Measurements from ENCODE around the gene RNF169.

Gene RNF169

DNA sequence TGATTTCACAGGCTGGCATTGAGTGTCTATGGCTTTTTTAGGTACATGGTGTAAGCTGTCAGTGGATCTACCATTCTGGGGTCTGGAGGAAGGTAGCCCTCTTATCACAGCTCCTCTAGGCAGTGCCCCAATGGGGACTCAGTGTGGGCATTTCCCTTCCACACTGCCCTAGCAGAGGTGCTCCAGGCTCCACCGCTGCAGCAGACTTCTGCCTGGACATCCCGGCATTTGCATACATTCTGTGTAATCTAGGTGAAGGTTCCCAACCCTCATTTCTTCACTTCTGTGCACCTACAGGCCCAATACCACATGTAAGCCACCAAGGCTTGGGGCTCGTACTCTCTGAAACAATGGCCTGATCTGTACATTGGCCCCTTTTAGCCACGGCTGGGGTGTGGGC, 78.3 kb downstream of the RNF169 start:
- no peak for DNase-seq

DNA sequence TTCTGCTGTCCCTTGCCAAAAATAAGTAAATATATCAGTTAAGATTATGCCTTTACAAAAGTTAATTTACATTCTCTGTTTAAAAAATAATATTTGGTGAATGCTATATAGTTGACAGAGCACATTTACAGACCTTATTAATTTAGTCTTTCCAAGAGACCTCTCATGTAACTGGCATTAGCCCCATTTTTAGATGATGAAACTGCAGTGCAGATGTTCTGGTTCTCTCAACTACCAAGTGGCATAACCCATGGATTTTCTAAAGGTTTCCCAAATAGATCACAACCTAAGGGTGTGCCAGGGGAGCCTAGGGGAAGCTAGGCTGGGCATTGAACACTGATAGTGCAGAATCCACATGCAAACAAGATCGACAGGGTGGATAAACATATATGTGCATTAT, 88.5 kb downstream of the RNF169 start:
- DNase-seq = no peak

DNA sequence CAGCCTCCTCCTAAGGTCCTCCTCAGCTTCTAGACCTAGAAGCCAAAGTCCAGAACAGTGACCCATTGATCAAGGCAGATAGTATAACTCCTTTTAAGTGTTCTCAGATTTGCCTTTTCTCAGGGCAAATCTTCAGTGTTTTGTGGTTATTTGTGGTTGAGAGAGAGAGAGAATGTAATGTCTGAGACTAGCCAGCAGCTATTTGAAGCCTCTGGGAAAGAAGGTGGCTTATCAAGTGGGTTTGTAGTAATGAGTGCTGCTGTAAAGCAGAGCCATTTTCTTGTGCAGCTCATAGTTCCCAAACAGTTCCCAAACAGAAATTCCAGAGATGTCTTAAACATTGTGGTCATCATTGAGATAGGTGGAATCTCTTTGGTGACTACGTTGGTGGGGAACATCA, 89.5 kb downstream of the RNF169 start:
- no peak for DNase-seq

DNA sequence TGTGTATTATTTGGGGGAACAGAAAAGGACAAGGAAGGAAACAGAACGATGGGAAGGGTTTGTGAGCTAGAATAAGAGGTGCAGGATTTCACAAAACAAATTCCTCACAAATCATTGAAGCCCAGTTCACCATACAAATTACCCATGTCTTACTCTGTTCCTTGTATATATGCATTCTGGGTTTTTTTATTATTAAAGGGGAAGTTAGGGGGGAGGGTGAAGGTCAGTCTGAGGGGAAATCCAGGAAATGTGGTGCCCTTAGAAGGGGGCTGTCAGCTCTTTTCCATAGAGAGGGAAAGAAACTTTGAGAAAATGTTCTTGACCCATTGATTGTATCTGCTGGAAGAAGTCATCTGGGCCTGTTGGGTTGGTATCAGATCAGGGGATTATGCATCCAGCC, 90.8 kb downstream of the RNF169 start:
- DNase-seq = no peak

DNA sequence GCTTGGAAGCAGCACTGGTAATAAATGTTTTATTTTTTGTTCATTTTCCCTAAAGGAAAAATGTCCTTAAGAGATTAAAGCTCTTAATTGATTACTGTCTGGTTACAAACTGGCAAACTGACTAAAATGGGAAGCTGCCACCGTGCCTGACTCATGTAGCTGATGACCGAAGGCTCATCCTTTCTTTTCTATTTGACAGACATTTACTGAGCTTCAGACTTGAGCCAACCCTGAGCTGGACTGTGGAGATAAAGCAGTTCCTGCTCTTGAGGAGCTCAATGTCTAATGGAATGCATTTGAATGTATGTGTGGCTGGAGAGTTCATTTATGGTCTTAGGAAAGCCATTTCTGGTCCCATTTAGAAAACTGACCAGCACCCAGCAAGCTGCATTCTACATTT, 91.3 kb downstream of the RNF169 start:
- no peak for DNase-seq

DNA sequence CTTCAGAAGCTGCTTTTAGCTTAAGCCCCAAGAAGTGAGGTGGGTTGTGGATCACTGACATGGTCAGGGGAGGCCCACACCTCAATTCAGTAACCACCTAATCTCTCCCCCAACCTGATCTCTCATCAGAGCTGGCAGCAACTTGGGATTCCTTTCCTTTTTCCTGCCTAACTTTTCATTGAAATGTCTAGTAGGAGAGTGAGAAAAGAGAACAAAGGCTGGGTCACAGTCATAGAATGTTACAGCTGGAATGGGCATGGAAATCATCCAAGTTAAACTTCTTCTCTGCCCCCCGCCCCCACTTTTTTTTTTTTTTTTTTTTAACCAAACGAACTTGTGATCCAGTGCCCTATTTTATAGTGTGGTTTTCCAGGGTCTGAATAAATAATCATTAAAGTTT, 91.8 kb downstream of the RNF169 start:
- DNase-seq = no peak

DNA sequence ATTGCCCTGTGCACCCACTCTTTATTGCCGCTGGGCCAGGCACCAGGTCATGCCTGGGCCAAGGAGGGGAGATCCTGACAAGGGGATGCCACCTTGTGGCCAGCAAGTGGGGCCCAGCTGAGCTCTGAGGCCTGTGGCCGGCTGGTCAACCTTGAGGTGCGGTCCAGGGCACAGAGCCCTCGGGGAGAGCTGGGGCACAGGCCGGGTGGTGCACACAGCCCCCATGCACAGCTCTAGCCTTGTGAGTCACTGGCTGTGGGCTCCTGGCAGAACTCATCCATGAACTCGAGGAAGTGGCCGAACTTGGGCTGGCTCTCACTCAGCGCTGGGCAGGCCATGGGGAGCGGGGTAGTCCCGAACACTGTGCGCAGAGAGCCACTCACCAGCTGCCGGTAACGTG, 94.3 kb downstream of the RNF169 start:
- no peak for DNase-seq

DNA sequence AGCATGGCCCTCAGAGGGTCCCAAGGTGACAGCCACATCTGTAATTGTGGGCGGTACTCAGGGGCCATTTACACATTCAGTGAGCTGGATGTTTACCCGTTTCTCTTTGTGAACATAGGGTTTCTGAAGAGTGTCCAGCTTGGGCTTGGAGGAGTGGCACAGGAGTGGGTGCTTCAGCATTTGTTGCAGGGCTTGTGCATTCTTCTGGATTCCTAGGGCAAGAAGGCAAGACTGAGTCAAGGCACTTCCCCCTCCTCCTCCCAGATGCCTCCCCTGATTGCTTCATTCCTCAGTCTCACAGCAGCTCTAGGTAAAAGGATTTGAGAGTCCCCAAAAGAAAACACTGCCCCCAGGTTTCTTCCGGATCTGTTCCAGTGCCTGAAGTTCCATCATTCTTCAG, 95.4 kb downstream of the RNF169 start:
- DNase-seq = no peak

DNA sequence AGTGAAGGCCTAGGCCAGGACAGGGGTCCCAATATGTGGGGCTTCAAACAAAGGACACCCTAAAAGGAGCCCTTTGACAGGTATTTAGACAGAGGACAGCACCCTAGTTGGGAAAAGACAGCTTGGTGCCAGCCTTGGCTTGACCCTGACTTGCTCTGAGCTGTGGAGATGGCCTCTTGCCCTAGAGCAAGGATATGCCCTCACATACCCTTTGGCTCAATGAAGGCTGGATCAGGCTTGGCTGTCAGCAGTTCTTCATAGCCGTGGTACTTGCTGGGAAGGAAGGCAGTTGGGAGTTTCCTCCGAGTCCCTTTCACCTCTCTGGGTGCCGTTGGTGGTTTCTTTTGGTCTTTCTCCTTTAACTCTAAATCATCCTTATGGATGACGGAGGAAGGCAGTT, 96.2 kb downstream of the RNF169 start:
- DNase-seq = no peak

DNA sequence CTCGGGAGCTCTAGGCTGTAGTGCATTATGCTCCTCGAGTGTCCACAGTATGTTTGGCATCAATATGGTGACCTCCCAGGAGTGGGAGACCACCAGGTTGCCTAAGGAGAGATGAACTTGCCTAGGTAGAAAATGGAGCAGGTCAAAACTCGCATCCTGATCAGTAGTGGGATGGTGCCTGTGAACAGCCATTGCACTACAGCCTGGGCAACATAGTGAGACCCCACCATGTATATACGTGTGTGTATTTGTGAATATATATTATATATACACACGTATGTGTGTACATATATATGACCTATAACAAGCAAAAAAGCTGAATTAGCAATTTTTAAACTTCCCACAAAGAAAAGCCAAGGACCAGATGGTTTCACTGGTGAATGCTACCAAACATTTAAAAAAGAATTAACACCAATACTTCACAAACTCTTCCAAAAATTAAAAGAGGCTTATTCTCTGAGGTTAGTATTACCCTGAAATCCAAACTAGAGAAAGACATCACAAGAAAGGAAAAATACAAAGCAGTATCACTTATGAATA, 97.4 kb downstream of the RNF169 start:
- no peak for DNase-seq

DNA sequence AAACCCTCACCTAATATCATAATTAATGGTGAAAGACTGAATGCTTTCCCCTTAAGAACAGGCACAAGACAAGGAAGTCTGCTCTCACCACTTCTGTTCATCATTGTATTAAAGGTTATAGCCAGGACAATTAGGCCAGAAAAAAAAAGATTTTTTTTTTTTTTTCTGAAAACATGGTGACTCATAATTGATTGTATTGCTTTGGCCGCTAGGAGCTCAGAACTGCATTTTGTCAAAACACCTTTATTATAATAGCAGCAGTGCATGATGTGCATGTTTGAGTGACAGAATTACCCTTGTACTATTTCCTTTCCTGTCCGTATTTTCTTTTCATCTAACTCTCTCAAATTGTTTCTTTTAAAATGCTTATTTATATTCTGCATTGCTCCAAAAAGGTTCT, 98.1 kb downstream of the RNF169 start:
- no peak for DNase-seq

DNA sequence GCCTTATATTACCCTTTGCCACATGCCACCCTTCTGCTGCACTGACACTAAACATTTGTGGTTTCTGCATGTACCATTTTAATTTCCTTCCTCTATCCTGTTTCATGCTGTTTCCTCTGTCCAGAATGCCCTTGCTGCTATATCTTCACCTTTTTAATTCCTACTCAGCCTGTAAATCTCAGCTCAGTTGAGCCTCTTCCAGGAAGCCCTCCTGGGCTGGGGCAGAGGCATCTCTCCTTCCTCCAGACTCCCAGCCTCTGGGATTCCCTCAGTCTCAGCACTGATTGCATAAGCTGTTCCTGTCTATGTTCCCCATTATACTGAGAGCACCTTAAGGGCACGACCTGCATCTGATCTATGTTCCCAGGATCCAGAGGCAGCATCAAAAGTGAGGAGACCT, 98.7 kb downstream of the RNF169 start:
- DNase-seq = no peak

DNA sequence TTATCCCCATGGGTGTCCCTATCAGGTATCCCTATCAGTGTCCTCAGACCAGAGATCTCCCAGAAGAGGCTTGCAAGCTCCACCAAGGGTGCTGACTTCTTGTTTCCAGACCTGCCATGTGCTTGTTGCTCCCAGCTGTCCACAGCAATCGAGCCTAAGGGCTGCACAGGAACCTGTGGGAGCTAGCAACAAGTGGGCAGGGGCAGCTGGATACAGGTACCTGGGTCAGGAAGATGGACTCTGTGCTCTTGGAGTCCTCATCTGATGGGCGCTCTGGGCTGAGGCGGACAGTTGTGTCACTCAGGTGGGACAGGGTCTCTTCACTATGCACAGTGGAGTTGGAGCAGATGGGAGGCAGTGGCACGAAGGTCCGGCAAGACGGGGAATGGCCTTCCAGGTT, 99.2 kb downstream of the RNF169 start:
- no peak for DNase-seq

DNA sequence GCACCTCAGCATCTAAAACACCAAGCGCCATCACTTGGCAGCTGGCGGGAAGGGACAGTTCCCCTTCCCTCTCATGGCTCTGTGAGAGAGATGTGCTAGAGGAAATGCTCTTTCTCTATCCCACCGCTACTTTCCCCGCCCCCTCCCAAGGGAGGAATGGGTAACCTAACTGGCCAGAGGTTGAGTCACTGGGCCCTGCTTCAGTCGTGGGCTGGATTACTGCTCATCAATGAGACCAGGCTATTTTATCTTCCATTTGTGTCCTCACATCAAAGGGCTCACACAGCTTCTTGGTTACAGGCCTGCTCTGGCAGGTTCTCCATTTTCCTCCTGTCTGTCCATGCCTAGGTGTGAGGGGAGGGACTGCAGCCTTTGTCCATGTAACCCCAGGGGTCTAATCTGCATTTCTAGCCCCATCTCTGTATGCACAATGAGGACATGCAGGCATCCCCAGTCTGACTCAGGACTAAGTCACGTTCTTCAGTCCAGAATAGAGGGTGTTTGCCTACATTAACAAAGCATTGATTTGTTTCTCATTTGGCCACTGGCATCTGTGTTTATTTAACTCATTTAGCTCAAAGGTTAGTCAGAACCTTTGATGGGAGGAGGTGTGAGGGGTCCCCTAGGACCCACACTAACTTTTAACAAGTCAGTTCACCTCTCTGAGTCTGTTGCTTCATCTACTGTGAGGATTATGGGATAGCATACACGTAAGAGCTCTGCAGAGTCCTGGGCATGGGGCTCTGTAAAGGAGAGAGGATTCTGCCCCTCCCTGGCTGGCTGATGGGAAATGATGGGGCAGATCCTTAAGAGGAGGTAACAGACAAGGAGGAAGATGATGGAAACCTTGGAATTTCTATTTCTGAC, 101.1 kb downstream of the RNF169 start:
- DNase-seq = no peak

DNA sequence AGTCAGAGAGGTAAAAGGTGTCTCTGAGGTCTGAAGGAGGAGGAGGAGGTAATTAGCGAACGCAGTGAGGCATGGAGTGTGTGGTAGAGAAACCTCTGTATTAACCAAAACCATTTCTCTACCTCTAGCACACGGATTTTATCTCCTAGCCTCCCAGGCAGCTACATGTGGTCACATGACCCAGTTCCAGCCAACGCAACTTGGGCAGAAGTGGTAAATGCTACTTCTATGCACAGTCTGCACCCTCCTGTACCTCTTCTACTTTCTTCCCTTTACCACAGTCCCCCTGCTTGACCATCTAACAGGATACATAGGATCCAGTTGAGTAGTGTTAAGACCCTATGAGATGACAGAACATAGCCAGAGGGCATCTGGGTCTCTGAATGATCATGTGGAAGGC, 104.6 kb downstream of the RNF169 start:
- DNase-seq = no peak

DNA sequence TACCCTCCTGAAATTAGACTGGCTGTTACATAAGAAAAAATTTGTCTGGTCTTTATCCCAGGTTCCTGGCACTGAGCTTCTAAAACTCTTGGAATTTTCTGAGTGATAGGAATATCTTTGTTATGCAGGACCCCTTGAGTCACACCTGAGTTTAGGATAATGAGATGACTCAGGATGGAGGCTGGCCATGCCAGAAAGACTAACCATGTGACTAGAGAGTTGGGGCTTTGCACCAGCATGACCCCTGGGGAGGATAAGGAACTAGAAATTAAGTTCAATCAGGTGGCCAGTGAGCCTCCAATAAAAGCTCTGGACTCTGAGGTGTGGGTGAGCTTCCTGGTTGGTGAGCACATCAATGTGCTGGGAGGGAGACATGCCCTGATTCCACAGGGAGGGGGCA, 112.1 kb downstream of the RNF169 start:
- no peak for DNase-seq

DNA sequence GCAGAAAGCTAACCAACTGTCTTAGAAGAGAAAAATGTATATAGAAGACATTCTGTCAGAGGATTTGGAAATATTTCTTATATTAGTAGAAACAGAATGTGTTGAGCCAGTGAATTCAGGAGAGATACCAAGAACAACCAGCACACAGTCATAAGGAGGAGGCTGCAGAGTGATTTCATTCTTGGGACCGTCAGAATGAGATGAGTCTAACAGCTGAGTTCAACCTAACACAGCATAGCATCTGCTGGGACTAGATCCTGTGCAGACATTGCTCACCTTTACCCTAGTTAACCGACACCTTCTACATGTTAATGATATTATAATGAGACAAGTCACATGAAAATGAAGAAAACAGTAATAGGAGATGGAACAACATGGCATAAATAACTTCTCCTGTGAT, 114.8 kb downstream of the RNF169 start:
- DNase-seq = no peak

DNA sequence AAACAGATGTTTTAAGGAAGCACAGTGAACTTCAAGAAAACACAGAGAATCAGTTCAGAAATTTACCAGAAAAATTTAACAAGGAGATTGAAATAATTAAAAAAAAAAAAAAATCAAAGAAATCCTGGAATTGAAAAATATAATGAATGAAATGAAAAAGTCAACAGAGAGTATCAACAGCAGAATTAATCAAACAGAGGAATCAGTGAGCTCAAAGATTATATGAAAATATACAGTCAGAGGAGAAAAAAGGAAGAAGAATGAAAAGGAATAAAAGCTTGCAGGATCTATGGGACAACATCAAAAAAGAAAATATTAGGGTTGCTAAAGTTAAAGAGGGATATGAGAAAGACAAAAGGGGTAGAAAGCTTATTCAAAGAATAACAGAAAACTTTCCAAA, 117.9 kb downstream of the RNF169 start:
- no peak for DNase-seq

DNA sequence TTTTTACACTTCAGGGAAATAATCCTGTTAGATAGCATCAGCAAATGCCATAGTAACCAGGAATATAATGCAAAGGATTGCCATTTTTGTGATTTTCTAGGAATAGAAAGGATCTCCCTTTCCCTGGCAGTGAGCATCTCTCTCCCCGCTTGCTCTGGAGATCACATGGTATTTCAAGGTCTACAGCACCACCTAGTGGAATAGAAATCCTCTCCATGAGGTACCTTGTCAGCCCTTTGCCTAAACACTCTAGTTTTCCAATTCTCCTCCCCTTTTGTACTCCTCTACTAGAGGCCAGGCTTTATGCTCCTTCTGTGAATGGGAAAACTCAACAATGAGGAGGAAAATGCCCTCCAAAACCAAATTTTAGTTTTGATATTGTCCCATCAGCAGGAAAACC, 121.8 kb downstream of the RNF169 start:
- no peak for DNase-seq

DNA sequence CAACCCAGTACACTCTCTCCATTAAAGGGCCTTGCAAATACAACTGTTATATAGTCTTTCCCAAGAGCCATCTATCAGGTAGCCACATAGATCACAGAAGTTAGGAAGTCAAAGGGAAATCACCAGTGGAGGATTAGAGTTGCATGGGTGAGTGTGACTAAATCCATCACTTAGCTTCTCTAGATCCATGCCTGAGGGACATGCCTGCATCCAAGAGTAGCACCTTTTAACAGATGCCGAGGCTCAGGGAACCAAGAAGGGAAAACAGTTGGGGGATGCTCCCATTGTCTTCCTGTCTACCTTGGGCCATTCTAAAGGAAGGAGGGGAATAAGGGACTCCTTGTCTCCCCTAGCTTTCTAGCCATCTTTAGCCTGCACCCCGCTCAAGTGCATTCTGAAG, 122.4 kb downstream of the RNF169 start:
- no peak for DNase-seq

DNA sequence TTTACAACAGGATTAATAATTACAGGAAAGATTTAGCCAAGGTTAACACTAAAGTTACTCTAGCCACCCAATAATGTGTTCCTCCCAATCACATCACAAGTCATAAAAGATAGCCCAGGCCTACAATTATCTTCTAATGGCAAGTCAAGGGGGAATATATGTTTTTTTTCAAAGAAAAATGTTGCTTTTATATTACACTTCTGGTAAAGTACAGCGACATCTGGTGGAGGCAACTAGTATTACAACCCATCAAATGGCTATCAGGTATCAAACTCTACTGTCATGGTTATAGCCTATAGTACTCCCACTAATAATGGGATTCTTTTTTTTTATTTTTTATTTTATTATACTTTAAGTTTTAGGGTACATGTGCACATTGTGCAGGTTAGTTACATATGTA, 128.5 kb downstream of the RNF169 start:
- no peak for DNase-seq

Data from activated effector memory CD4-positive, alpha-beta T cell treated with anti-CD3 and anti-CD28 coated beads, Interleukin-2, amount 50 U/mL, for 16 hours (primary cell).